Ovary (tissue), 9 donors: ENCODE results near the gene SLC47A2. TPM values are rescaled to one million over a fixed set of nuclear protein-coding genes. Genes with fewer than 3 reads are reported as not detected.

Experiments
- DNase-seq, 5 donors: peaks; one replicate each; pipeline ENCODE4 v3.0.0-alpha.2; 2019 to 2020
- H3K27ac ChIP-seq, 2 donors: fragments of 200-600 bp; one replicate each; pipeline versions ENCODE4 v1.5.1 to v1.8.0; 2019 to 2022
- H3K27me3 ChIP-seq: fragments of 200-600 bp; one replicate; pipeline ENCODE4 v1.8.0; 2022
- H3K36me3 ChIP-seq: fragments of 200-600 bp; sonication (generic); one replicate; pipeline ENCODE4 v1.5.1; 2019
- H3K4me1 ChIP-seq: one replicate; pipeline ENCODE4 v1.8.1; 2013; ENCODE audit warnings: mild to moderate bottlenecking, moderate library complexity; ENCODE audit not compliant: insufficient read depth
- H3K4me3 ChIP-seq: fragments of 200-600 bp; sonication (generic); one replicate; pipeline ENCODE4 v1.5.1; 2017
- H3K9me3 ChIP-seq, 2 donors: fragments of 200-600 bp in 1 of 2; sonication (generic) in 1 of 2; one replicate each; pipeline versions ENCODE4 v1.5.1 to v1.8.1; 2013 to 2019; ENCODE audit warnings: mild to moderate bottlenecking in 1 of 2, moderate library complexity in 1 of 2
- CTCF ChIP-seq, 3 donors: fragments of 450-650 bp in 2 of 3; fragments of 200-600 bp in 1 of 3; IDR thresholded peaks; one replicate each; pipeline versions ENCODE4 v1.5.1 to v1.8.0; 2016 to 2022; ENCODE audit warnings: antibody characterized with exemption in 3 of 3, mild to moderate bottlenecking in 1 of 3
- EP300 ChIP-seq: sonication (generic); formaldehyde crosslinking; IDR thresholded peaks from one replicate; pipeline ENCODE4 v1.6.1; 2017; ENCODE audit warnings: antibody characterized with exemption
- POLR2A ChIP-seq: fragments of 450-650 bp; IDR thresholded peaks from one replicate; pipeline ENCODE4 v1.6.1; 2017; ENCODE audit warnings: antibody characterized with exemption, mild to moderate bottlenecking, moderate library complexity
- WGBS, 3 donors: extraction: QIAGEN DNeasy Blood & Tissue Kit in 1 of 3; methylation state at CpG; one replicate each; pipeline versions ENCODE4 v1.1.5 to v1.1.7; 2013 to 2017; 5-methylcytosine and 5-hydroxymethylcytosine counted together
- intact Hi-C, 4 donors: fragments of 100-400 bp; cut with DNase I; formaldehyde crosslinking; loops; one replicate each; pipeline versions ENCODE4 v1.11.0 to v1.15.1; 2022 to 2023
- polyA plus RNA-seq, 2 donors: library from polyadenylated mRNA; stranded (reverse); fragments of 200-250 nt in 1 of 2; fragments of 350-450 nt in 1 of 2; fragmentation: Illumina TruSeq in 1 of 2; extraction: RNeasy Lipid Tissue Mini Kit (QIAGEN cat#74804) in 1 of 2; gene quantifications; one replicate each; pipeline ENCODE4 v1.2.3, GENCODE V29; 2013 to 2014
- total RNA-seq, 7 donors: library from RNA; depleted of rRNA in 2 of 7; stranded (reverse); fragments of >200 nt in 2 of 7; fragmentation: NEBNext Ultra II Directional in 3 of 7; extraction: Animal tissue kit (Norgen Biotek cat#: 25700) in 3 of 7; gene quantifications; one replicate each; pipeline versions ENCODE4 v1.1.0 to v1.2.4, GENCODE V29; 2016 to 2023
- donor health status: DM: no; HTN: no; CAD: no; lungs with moderate emphysema.
- donor health status: DM: no; HTN: no; CAD: no.
- donor health status: Bipolar disorder and iron deficiency.
- donor health status: DM: yes; HTN: yes; CAD: no.
- donor health status: DM: no; HTN: no; CAD: no.
- donor health status: DM: yes; HTN: yes; CAD: no.

SLC47A2 gene
- total and polyA plus RNA-seq, 9 donors: 0.87 to 29.4 (median 1.00) TPM; not detected in 6

DNA sequence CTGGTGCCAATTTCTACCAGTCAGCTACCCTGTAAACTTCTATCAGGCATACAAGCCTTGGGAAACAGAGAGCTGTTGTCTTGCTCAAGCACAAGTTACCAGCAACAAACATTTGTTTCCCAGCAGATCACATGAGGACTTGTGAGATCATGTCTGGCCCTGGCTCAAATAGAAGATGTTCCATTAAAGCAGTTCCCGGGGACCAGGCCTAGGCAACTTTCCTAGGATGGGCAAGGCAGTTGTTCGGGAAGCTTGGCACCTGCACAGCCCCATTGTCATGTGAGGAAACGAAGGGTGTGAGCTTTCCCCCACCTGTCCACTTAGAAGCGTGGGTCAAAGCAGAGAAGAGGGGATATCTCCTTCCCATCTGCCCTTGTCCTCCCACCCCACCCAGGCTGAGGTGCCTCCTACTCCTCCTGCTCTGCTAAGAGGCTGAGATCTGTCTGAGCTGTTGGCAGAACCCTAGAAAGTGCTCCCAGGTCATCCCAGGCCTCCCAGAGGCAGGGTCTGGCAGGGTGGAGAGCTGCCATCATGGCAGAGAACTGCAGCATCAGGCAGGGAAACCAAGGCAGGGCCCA is 11.2 kb upstream of the SLC47A2 start:
- no peak for TF ChIP-seq CTCF (IDR thresholded peaks at IDR 0.05)
- no peak for TF ChIP-seq POLR2A
- peak; percentile 75 for TF ChIP-seq EP300
- Histone ChIP-seq H3K27ac (peak overlapping the region; percentile 78 to 93), H3K27me3 (no peaks in the 10 kb centered on the region), H3K4me3 (no peak overlapping the region), H3K9me3 (no peaks in the 10 kb centered on the region), H3K36me3 (no peaks in the 10 kb centered on the region), H3K4me1 (peaks cover 22% of the 10 kb centered on the region)
- 37 to 53% (median 44%) methylated on average over 4 of the region's 4 CpGs for WGBS, 3 donors
- peak; percentile 60 to 83 (median 71) for DNase-seq
- intact Hi-C loops: loop anchor here in 1 of 4 donors (10.0 kb wide), 1 partner anchor 63 kb away; no protein-coding TSS in a partner anchor

- intact Hi-C loops: loop anchor here in 1 of 4 donors (10.0 kb wide), 1 partner anchor 62 kb away; no protein-coding TSS in a partner anchor
- DNase-seq: no peak
- Histone ChIP-seq H3K4me1 (peaks cover 22% of the 10 kb centered on the region), H3K9me3 (no peaks in the 10 kb centered on the region), H3K27ac (peak overlapping the region; percentile 78 to 93), H3K27me3 (no peaks in the 10 kb centered on the region), H3K36me3 (no peaks in the 10 kb centered on the region), H3K4me3 (no peak overlapping the region)
- WGBS, 3 donors: 40 to 47% (median 43%) methylated on average over 7 of the region's 7 CpGs
- TF ChIP-seq EP300 (no peak), CTCF (IDR thresholded peaks at IDR 0.05) (no peak), POLR2A (no peak)
These were observed 10.4 kb upstream of the SLC47A2 start for GRCh38 chr17:19726631-19727376.

DNA sequence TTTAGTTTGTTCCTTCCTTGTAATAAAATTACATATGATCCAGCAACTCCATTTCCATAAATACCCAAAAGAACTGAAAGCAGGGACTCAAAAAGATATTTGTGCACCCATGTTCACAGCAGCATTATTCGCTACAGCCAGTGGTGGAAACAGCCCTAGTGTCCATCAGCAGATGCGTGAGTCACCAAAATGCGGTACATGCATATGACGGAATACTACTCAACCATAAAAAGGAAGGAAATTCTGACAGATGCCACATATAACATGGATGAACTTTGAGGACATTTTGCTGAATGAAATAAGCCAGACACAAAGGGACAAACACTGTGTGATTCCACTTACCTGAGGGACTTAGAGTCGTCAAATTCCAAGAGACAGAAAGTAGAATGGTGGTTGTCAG is 9.1 kb upstream of the SLC47A2 start:
- Histone ChIP-seq H3K4me1 (peaks cover 25% of the 10 kb centered on the region), H3K27ac (no peak overlapping the region), H3K4me3 (no peak overlapping the region), H3K9me3 (no peaks in the 10 kb centered on the region), H3K36me3 (no peaks in the 10 kb centered on the region), H3K27me3 (no peaks in the 10 kb centered on the region)
- intact Hi-C loops: loop anchor here in 1 of 4 donors (10.0 kb wide), 1 partner anchor 61 kb away; no protein-coding TSS in a partner anchor
- TF ChIP-seq EP300 (no peak), POLR2A (no peak), CTCF (IDR thresholded peaks at IDR 0.05) (no peak)
- DNase-seq: no peak
- 93 to 98% (median 96%) methylated on average over 5 of the region's 5 CpGs for WGBS, 3 donors

DNA sequence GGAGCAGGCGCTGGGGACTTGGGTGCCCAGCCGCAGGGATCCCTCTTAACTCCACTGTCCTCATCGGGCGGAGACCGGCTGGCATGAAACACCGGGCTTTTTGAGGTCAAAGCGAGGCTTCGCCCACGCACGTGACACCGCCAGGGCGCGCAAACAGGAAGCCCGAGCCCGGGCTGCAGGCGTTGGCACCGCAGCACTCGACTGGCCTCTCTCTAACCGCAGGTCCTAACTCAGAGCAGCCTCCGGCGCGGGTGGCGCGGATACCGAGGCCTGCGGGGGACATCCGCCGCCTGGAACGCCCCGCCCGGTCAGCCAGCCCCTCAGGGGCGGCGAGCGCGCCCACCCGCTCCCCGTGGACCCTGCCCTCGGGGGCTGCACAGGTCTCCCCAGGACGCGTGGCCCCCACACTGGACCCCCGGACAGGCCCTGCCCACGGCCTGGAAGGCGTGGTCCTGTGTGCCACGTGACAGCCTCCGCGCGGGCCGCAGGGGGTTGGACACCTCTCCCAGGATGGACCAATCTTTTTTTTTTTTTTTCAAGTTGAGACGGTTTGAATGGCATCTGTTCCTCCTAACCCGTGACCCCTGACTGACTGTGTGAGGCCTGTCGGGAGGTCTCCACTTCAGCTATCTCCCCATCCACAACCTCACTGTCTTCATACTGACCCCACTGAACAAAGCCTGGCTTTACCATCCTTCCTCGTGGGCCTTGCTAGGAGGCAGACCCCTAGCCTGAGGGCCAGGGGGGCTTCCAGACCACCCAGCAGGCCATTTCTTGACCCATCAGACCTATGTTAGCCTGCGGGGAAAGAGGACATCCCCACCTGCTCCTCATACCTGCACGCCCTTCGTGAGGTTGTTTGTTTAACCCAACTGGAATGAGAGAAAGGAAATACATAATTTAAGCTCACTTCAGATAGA is 8.4 kb upstream of the SLC47A2 start:
- Histone ChIP-seq H3K27ac (no peak overlapping the region), H3K9me3 (no peaks in the 10 kb centered on the region), H3K27me3 (no peaks in the 10 kb centered on the region), H3K4me3 (no peak overlapping the region), H3K4me1 (peaks cover 29% of the 10 kb centered on the region), H3K36me3 (no peaks in the 10 kb centered on the region)
- peak in 4 of 5 donors; percentile 39 to 65 (median 57) for DNase-seq
- intact Hi-C loops: loop anchor here in 1 of 4 donors (10.0 kb wide), 1 partner anchor 60 kb away; no protein-coding TSS in a partner anchor
- 41 to 58% (median 45%) methylated on average over 30 to 55 of the region's 55 CpGs for WGBS, 3 donors
- no peak for TF ChIP-seq EP300
- no peak for TF ChIP-seq POLR2A
- TF ChIP-seq CTCF (IDR thresholded peaks at IDR 0.05): no peak
